Fibroblast of lung (primary cell): ENCODE data around the gene OR10J1.

ENCODE experiments used
- CTCF ChIP-seq, 2 donors: IDR thresholded peaks in 1 of 2; conservative IDR thresholded peaks in 1 of 2; 1 replicate in 1 of 2; 2 replicates in 1 of 2; pipeline ENCODE4 v1.5.1; 2011 to 2012; ENCODE audit warnings: low read length in 2 of 2, control low read depth in 1 of 2, inconsistent platforms in 1 of 2, low read depth in 1 of 2, mild to moderate bottlenecking in 1 of 2
- EZH2 ChIP-seq: IDR thresholded peaks from 2 replicates; pipeline ENCODE4 v1.5.1; 2012; ENCODE audit warnings: low read length, control low read depth, mild to moderate bottlenecking; ENCODE audit errors: missing control alignments

DNA sequence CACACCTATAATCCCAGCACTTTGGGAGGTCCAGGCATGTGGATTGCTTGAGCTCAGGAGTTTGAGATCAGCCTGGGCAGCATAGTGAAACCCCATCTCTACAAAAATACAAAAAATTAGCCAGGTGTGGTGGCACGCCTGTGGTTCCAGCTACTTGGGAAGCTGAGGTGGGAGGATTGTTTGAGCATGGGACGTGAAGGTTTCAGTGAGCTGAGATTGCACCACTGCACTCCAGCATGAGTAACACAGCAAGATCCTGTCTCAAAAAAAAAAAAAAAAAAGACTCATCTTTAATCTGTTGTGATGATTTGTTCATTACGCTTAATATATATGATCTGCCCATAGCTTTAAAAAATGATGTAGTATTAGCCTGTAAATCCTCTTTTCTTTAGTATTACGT is 44.0 kb downstream of the OR10J1 start:
- TF ChIP-seq CTCF (conservative IDR thresholded peaks at IDR 0.05 in 1 of 2, IDR thresholded peaks at IDR 0.05 in 1 of 2; ENCODE audit: low read depth in 1 of 2, low read length in 2 of 2) (no peak), EZH2 (no peak)
